Fibroblast of lung (primary cell): Measurements from ENCODE around the gene ETS1. TPM values are rescaled to one million over a fixed set of nuclear protein-coding genes. Genes with fewer than 3 reads are reported as not detected.

ENCODE experiments used
- DNase-seq, 2 donors: peaks; one replicate each; pipeline versions ENCODE4 v3.0.0 to v3.0.0-alpha.2; 2010; ENCODE audit warnings: low read depth in 2 of 2
- H2AFZ ChIP-seq: 2 replicates; pipeline ENCODE4 v1.5.1; 2012; ENCODE audit warnings: low read length, control low read depth, inconsistent platforms
- H3K27ac ChIP-seq: 2 replicates; pipeline ENCODE4 v1.5.1; 2011; ENCODE audit warnings: low read length, control low read depth; ENCODE audit not compliant: insufficient read depth
- H3K27me3 ChIP-seq: 2 replicates; pipeline ENCODE4 v1.5.1; 2011; ENCODE audit warnings: mild to moderate bottlenecking, low read length; ENCODE audit not compliant: control insufficient read depth, insufficient read depth
- H3K36me3 ChIP-seq: 2 replicates; pipeline ENCODE4 v1.5.1; 2011; ENCODE audit warnings: low read length; ENCODE audit not compliant: control insufficient read depth, insufficient read depth
- H3K4me1 ChIP-seq: 2 replicates; pipeline ENCODE4 v1.5.1; 2011; ENCODE audit warnings: low read length; ENCODE audit not compliant: control insufficient read depth, insufficient read depth; ENCODE audit errors: extremely low read depth
- H3K4me2 ChIP-seq: 2 replicates; pipeline ENCODE4 v1.5.1; 2011; ENCODE audit warnings: low read length, control low read depth; ENCODE audit not compliant: insufficient read depth; ENCODE audit errors: extremely low read depth
- H3K4me3 ChIP-seq, 4 experiments: fragments of 200-600 bp in 1 of 4; sonication (generic) in 1 of 4; replicated peaks in 1 of 4; 2 replicates each; pipeline ENCODE4 v1.5.1; 2011 to 2016; ENCODE audit warnings: low read length in 4 of 4, low read depth in 3 of 4, mild to moderate bottlenecking in 3 of 4, control low read depth in 2 of 4, inconsistent platforms in 1 of 4, mixed read lengths in 1 of 4; ENCODE audit not compliant: insufficient read depth in 1 of 4; ENCODE audit errors: control extremely low read depth in 1 of 4
- H3K79me2 ChIP-seq: 2 replicates; pipeline ENCODE4 v1.5.1; 2012; ENCODE audit warnings: mild to moderate bottlenecking, low read length, inconsistent platforms; ENCODE audit not compliant: control insufficient read depth, insufficient read depth
- H3K9ac ChIP-seq: 2 replicates; pipeline ENCODE4 v1.5.1; 2011; ENCODE audit warnings: mild to moderate bottlenecking, low read length, control low read depth; ENCODE audit not compliant: insufficient read depth
- H3K9me3 ChIP-seq: 2 replicates; pipeline ENCODE4 v1.5.1; 2012; ENCODE audit warnings: low read depth, low read length; ENCODE audit not compliant: control insufficient read depth, insufficient read depth
- H4K20me1 ChIP-seq: 2 replicates; pipeline ENCODE4 v1.5.1; 2011; ENCODE audit warnings: low read length; ENCODE audit not compliant: control insufficient read depth, insufficient read depth; ENCODE audit errors: extremely low read depth
- CTCF ChIP-seq, 2 donors: IDR thresholded peaks in 1 of 2; conservative IDR thresholded peaks in 1 of 2; 1 replicate in 1 of 2; 2 replicates in 1 of 2; pipeline ENCODE4 v1.5.1; 2011 to 2012; ENCODE audit warnings: low read length in 2 of 2, control low read depth in 1 of 2, inconsistent platforms in 1 of 2, low read depth in 1 of 2, mild to moderate bottlenecking in 1 of 2
- EZH2 ChIP-seq: IDR thresholded peaks from 2 replicates; pipeline ENCODE4 v1.5.1; 2012; ENCODE audit warnings: low read length, control low read depth, mild to moderate bottlenecking; ENCODE audit errors: missing control alignments
- polyA plus RNA-seq, 2 donors: library from polyadenylated mRNA; depleted of rRNA in 1 of 2; stranded (reverse) in 1 of 2; unstranded in 1 of 2; fragments of >200 nt; gene quantifications; 2 replicates each; pipeline ENCODE4 v1.2.1, GENCODE V29; 2011 to 2012; ENCODE audit warnings: missing spikeins in 1 of 2
- total RNA-seq: library from RNA; depleted of rRNA; stranded (reverse); fragments of >200 nt; gene quantifications from 2 replicates; pipeline ENCODE4 v1.2.1, GENCODE V29; 2014

Gene ETS1
- total and polyA plus RNA-seq, 2 donors (not counting 1 experiment from before 2014, with no cell fraction given) = 51.5 to 51.7 TPM

GRCh38 chr11:128585498-128586238 lies 1.7 kb downstream of the ETS1 start:
- Histone ChIP-seq H3K36me3 (no peaks in the 10 kb centered on the region), H3K4me3 (no peak overlapping the region), H4K20me1 (no peaks in the 10 kb centered on the region), H2AFZ (no peak overlapping the region), H3K4me1 (peaks cover 2% of the 10 kb centered on the region), H3K9me3 (no peaks in the 10 kb centered on the region), H3K27me3 (peaks cover 4% of the 10 kb centered on the region), H3K27ac (no peak overlapping the region), H3K9ac (no peak overlapping the region), H3K79me2 (no peaks in the 10 kb centered on the region), H3K4me2 (no peak overlapping the region)
- DNase-seq = no peak
- TF ChIP-seq CTCF (conservative IDR thresholded peaks at IDR 0.05 in 1 of 2, IDR thresholded peaks at IDR 0.05 in 1 of 2; ENCODE audit: low read depth in 1 of 2, low read length in 2 of 2) (no peak), EZH2 (no peak)

GRCh38 chr11:128584253-128584652 lies 3.1 kb downstream of the ETS1 start:
- Histone ChIP-seq H3K36me3 (no peaks in the 10 kb centered on the region), H3K27me3 (peaks cover 4% of the 10 kb centered on the region), H4K20me1 (no peaks in the 10 kb centered on the region), H3K4me3 (no peak overlapping the region), H2AFZ (no peak overlapping the region), H3K9ac (no peak overlapping the region), H3K27ac (no peak overlapping the region), H3K9me3 (no peaks in the 10 kb centered on the region), H3K4me2 (no peak overlapping the region), H3K4me1 (peaks cover 2% of the 10 kb centered on the region), H3K79me2 (no peaks in the 10 kb centered on the region)
- no peak for TF ChIP-seq EZH2
- TF ChIP-seq CTCF (conservative IDR thresholded peaks at IDR 0.05 in 1 of 2, IDR thresholded peaks at IDR 0.05 in 1 of 2; ENCODE audit: low read depth in 1 of 2, low read length in 2 of 2) = no peak
- no peak for DNase-seq

- no peak overlapping the region for H3K4me2 ChIP-seq
- DNase-seq = peak; percentile 95 to 98
- H2AFZ ChIP-seq = no peak overlapping the region
- no peaks in the 10 kb centered on the region for H4K20me1 ChIP-seq
- no peak overlapping the region for H3K27ac ChIP-seq
- H3K4me1 ChIP-seq = peaks cover 2% of the 10 kb centered on the region
- no peak overlapping the region for H3K4me3 ChIP-seq
- H3K36me3 ChIP-seq = no peaks in the 10 kb centered on the region
- no peaks in the 10 kb centered on the region for H3K9me3 ChIP-seq
- H3K27me3 ChIP-seq = peaks cover 4% of the 10 kb centered on the region
- no peaks in the 10 kb centered on the region for H3K79me2 ChIP-seq
- H3K9ac ChIP-seq = no peak overlapping the region
- TF ChIP-seq CTCF (conservative IDR thresholded peaks at IDR 0.05 in 1 of 2, IDR thresholded peaks at IDR 0.05 in 1 of 2; ENCODE audit: low read depth in 1 of 2, low read length in 2 of 2) (no peak), EZH2 (no peak)
Measured at GRCh38 chr11:128582496-128583366, 4.6 kb downstream of the ETS1 start.
